HEK293 (cell line): ENCODE results near the gene EFNA2.

Source experiments
- PRDM4 ChIP-seq: fragments of 450-650 bp; formaldehyde crosslinking; IDR thresholded peaks from 2 replicates; pipeline ENCODE4 v1.5.1; 2017; ENCODE audit warnings: missing biosample characterization, missing genetic modification characterization
- REST ChIP-seq: fragments of 450-650 bp; formaldehyde crosslinking; IDR thresholded peaks from 2 replicates; pipeline ENCODE4 v1.5.1; 2016; ENCODE audit warnings: missing biosample characterization, missing genetic modification characterization
- ZNF23 ChIP-seq: fragments of 450-650 bp; formaldehyde crosslinking; IDR thresholded peaks from 2 replicates; pipeline ENCODE4 v1.5.1; 2016; ENCODE audit warnings: missing biosample characterization, missing genetic modification characterization, borderline replicate concordance
- TF ChIP-seq, protein P1 (sequence below): fragments of 450-650 bp; formaldehyde crosslinking; IDR thresholded peaks from 2 replicates; pipeline ENCODE4 v1.5.1; 2016; ENCODE audit warnings: missing biosample characterization, missing genetic modification characterization

GRCh38 chr19:1262623-1263123 lies 23.0 kb upstream of the EFNA2 start:
- TF ChIP-seq PRDM4 (tag by site-specific recombination) = no peak
- TF ChIP-seq, protein P1, sequence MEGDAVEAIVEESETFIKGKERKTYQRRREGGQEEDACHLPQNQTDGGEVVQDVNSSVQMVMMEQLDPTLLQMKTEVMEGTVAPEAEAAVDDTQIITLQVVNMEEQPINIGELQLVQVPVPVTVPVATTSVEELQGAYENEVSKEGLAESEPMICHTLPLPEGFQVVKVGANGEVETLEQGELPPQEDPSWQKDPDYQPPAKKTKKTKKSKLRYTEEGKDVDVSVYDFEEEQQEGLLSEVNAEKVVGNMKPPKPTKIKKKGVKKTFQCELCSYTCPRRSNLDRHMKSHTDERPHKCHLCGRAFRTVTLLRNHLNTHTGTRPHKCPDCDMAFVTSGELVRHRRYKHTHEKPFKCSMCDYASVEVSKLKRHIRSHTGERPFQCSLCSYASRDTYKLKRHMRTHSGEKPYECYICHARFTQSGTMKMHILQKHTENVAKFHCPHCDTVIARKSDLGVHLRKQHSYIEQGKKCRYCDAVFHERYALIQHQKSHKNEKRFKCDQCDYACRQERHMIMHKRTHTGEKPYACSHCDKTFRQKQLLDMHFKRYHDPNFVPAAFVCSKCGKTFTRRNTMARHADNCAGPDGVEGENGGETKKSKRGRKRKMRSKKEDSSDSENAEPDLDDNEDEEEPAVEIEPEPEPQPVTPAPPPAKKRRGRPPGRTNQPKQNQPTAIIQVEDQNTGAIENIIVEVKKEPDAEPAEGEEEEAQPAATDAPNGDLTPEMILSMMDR (tag by site-specific recombination) = no peak
- TF ChIP-seq REST (tag by site-specific recombination) = no peak
- TF ChIP-seq ZNF23 (tag by site-specific recombination) = no peak
